A673 (cell line): ENCODE measurements around the gene DYNC2LI1. TPM values are rescaled to one million over a fixed set of nuclear protein-coding genes. Genes with fewer than 3 reads are reported as not detected.

ENCODE experiments used
- BruUV-seq: library from RNA; stranded (reverse); fragments of 400-500 nt; replicated peaks from 2 replicates; lab custom pipeline; 2021; lab: Mats Ljungman, UMichigan
- CTCF ChIA-PET: fragments of 300-600 bp; sonication (Branson Sonifier 250); formaldehyde crosslinking; loops from one replicate; lab custom pipeline; 2022; ENCODE audit warnings: antibody characterized with exemption; lab: Charles Lee
- POLR2A ChIA-PET: fragments of 300-600 bp; sonication (Branson Sonifier 250); formaldehyde crosslinking; loops from one replicate; lab custom pipeline; 2022; ENCODE audit warnings: antibody characterized with exemption; ENCODE audit not compliant: low non-redundant PET; lab: Charles Lee
- DNase-seq: peaks from one replicate; pipeline ENCODE4 v3.0.0-alpha.2; 2015; ENCODE audit warnings: low spot score
- H3K27ac ChIP-seq: fragments of 200-600 bp; sonication (generic); 2 replicates; pipeline ENCODE4 v1.5.1; 2016; ENCODE audit warnings: mixed run types, low read depth, mild to moderate bottlenecking, mixed read lengths, antibody characterized with exemption, low read length; ENCODE audit not compliant: poor library complexity, severe bottlenecking
- H3K27me3 ChIP-seq: fragments of 200-600 bp; sonication (generic); replicated peaks from 2 replicates; pipeline ENCODE4 v1.6.1; 2017; ENCODE audit warnings: mixed run types, low read depth, mild to moderate bottlenecking, mixed read lengths, antibody characterized with exemption, low read length; ENCODE audit not compliant: insufficient read depth, poor library complexity
- H3K36me3 ChIP-seq: fragments of 200-600 bp; sonication (generic); 2 replicates; pipeline ENCODE4 v1.6.1; 2016; ENCODE audit warnings: mixed run types, mild to moderate bottlenecking, mixed read lengths, antibody characterized with exemption, low read length; ENCODE audit not compliant: insufficient read depth, poor library complexity, severe bottlenecking
- H3K4me1 ChIP-seq: fragments of 200-600 bp; sonication (generic); 2 replicates; pipeline ENCODE4 v1.6.1; 2017; ENCODE audit warnings: mixed run types, mild to moderate bottlenecking, mixed read lengths, antibody characterized with exemption, low read length; ENCODE audit not compliant: insufficient read depth, poor library complexity, severe bottlenecking
- H3K4me3 ChIP-seq: fragments of 200-600 bp; sonication (generic); 2 replicates; pipeline ENCODE4 v1.5.1; 2016; ENCODE audit warnings: low read depth, mixed run types, mild to moderate bottlenecking, mixed read lengths, low read length; ENCODE audit not compliant: poor library complexity, severe bottlenecking
- H3K9me3 ChIP-seq: fragments of 200-600 bp; sonication (generic); 2 replicates; pipeline ENCODE4 v1.6.1; 2016; ENCODE audit warnings: mixed run types, low read depth, mild to moderate bottlenecking, mixed read lengths, antibody characterized with exemption, low read length; ENCODE audit not compliant: poor library complexity, severe bottlenecking
- EZH2 ChIP-seq: fragments of 200-600 bp; sonication (generic); IDR thresholded peaks from 2 replicates; pipeline ENCODE4 v1.6.1; 2017; ENCODE audit warnings: borderline replicate concordance, low read depth, mild to moderate bottlenecking, mixed read lengths, antibody characterized with exemption, low read length; ENCODE audit not compliant: poor library complexity, severe bottlenecking
- intact Hi-C: fragments of 100-400 bp; cut with micrococcal nuclease; formaldehyde crosslinking; loops from one replicate; pipeline ENCODE4 v1.10.0; 2022; ENCODE audit not compliant: unreplicated experiment
- total RNA-seq: library from RNA; stranded (reverse); gene quantifications from 2 replicates; pipeline ENCODE4 v1.2.3, GENCODE V29; 2021
- TF ChIP-seq, protein P1 (sequence below): fragments of 300-800, 200-600 bp; sonication (generic); conservative IDR thresholded peaks from 2 replicates; pipeline ENCODE4 v1.5.1; 2017; ENCODE audit warnings: low read depth, mild to moderate bottlenecking, antibody characterized with exemption, low read length, moderate library complexity, mixed read lengths

The DYNC2LI1 gene
- total RNA-seq, 1 experiment from 2014 or later: 14.8 TPM

DNA sequence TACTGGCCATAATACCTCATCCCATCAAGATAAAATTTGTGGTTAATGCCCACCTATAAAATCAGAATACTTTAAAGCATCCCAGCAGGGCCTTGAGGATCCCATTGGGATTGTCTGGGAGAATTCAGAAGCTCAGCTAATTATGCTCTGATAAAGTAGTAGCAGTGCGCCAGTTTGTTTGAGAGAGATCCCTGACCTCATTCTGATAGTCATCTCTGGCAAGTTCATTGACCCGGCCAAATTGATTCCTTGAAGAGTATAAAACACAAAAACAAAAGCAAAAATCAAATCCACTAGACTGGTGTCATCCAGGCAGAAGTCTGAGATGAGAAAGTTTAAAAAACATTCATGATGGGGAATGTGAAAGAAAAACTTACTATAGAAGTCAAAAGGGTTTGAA is 50.7 kb downstream of the DYNC2LI1 start:
- Histone ChIP-seq H3K27ac (no peak overlapping the region), H3K9me3 (no peaks in the 10 kb centered on the region), H3K27me3 (peaks cover 2% of the 10 kb centered on the region), H3K36me3 (no peaks in the 10 kb centered on the region), H3K4me1 (no peaks in the 10 kb centered on the region), H3K4me3 (no peak overlapping the region)
- BruUV-seq: no TSS peak
- intact Hi-C loops: no loop called here
- DNase-seq: no peak
- TF ChIP-seq, protein P1, sequence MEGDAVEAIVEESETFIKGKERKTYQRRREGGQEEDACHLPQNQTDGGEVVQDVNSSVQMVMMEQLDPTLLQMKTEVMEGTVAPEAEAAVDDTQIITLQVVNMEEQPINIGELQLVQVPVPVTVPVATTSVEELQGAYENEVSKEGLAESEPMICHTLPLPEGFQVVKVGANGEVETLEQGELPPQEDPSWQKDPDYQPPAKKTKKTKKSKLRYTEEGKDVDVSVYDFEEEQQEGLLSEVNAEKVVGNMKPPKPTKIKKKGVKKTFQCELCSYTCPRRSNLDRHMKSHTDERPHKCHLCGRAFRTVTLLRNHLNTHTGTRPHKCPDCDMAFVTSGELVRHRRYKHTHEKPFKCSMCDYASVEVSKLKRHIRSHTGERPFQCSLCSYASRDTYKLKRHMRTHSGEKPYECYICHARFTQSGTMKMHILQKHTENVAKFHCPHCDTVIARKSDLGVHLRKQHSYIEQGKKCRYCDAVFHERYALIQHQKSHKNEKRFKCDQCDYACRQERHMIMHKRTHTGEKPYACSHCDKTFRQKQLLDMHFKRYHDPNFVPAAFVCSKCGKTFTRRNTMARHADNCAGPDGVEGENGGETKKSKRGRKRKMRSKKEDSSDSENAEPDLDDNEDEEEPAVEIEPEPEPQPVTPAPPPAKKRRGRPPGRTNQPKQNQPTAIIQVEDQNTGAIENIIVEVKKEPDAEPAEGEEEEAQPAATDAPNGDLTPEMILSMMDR: no peak
- no peak for TF ChIP-seq EZH2
- ChIA-PET CTCF (no interaction called here), POLR2A (no interaction called here)

GRCh38 chr2:43824951-43825493 is 51.2 kb downstream of the DYNC2LI1 start:
- ChIA-PET POLR2A (no interaction called here), CTCF (no interaction called here)
- Histone ChIP-seq H3K36me3 (no peaks in the 10 kb centered on the region), H3K9me3 (no peaks in the 10 kb centered on the region), H3K27ac (no peak overlapping the region), H3K27me3 (peaks cover 6% of the 10 kb centered on the region), H3K4me3 (no peak overlapping the region), H3K4me1 (no peaks in the 10 kb centered on the region)
- intact Hi-C loops: no loop called here
- no peak for DNase-seq
- no TSS peak for BruUV-seq
- no peak for TF ChIP-seq EZH2
- TF ChIP-seq, protein P1: no peak

- POLR2A ChIA-PET: no interaction called here
- Histone ChIP-seq H3K36me3 (no peaks in the 10 kb centered on the region), H3K4me3 (no peak overlapping the region), H3K27me3 (peaks cover 14% of the 10 kb centered on the region), H3K4me1 (no peaks in the 10 kb centered on the region), H3K27ac (no peak overlapping the region), H3K9me3 (no peaks in the 10 kb centered on the region)
- CTCF ChIA-PET: no interaction called here
- DNase-seq: no peak
- TF ChIP-seq EZH2: no peak
- TF ChIP-seq, protein P1: no peak
- intact Hi-C loops: no loop called here
- BruUV-seq: no TSS peak
These were observed 52.0 kb downstream of the DYNC2LI1 start for GRCh38 chr2:43825841-43826240.
